NCI-H2196 (cell line): Measurements from ENCODE around the gene NRCAM.
A peak's percentile ranks its signal among the peaks of the same experiment; 100 is the strongest.
"Not testable (repeated sequence)": the region's sequence is repeated elsewhere in the genome, so short reads cannot be mapped to it uniquely, and the experiment has no call there.

ENCODE experiments used
- DNase-seq: peaks from one replicate; lab custom pipeline; 2025; ENCODE audit not compliant: unreplicated experiment; lab: John Stamatoyannopoulos, UW

NRCAM gene

GRCh38 chr7:108285003-108285368 is 171.2 kb downstream of the NRCAM start:
- DNase-seq, result no peak

GRCh38 chr7:108284349-108285002 is 171.8 kb downstream of the NRCAM start:
- no peak for DNase-seq

GRCh38 chr7:108283252-108283651 is 173.0 kb downstream of the NRCAM start:
- DNase-seq, result no peak

- no peak for DNase-seq
Observed at GRCh38 chr7:108282427-108282996, 173.7 kb downstream of the NRCAM start.

- peak; percentile 23 for DNase-seq
Observed at GRCh38 chr7:108280136-108280535, 176.1 kb downstream of the NRCAM start.

- DNase-seq, result no peak
Observed at GRCh38 chr7:108278776-108279175, 177.5 kb downstream of the NRCAM start.

GRCh38 chr7:108278281-108278680 is 178.0 kb downstream of the NRCAM start:
- no peak for DNase-seq

GRCh38 chr7:108274447-108274846 is 181.8 kb downstream of the NRCAM start:
- not testable (repeated sequence) for DNase-seq

- DNase-seq, result not testable (repeated sequence)
Observed at GRCh38 chr7:108272891-108273290, 183.3 kb downstream of the NRCAM start.

GRCh38 chr7:108270385-108271015 is 185.7 kb downstream of the NRCAM start:
- DNase-seq, result no peak

GRCh38 chr7:108268200-108268820 is 187.9 kb downstream of the NRCAM start:
- DNase-seq, result no peak

GRCh38 chr7:108267615-108268014 is 188.6 kb downstream of the NRCAM start:
- no peak for DNase-seq

GRCh38 chr7:108266491-108266890 is 189.7 kb downstream of the NRCAM start:
- no peak for DNase-seq

GRCh38 chr7:108266035-108266434 is 190.2 kb downstream of the NRCAM start:
- no peak for DNase-seq

- DNase-seq, result no peak
Observed at GRCh38 chr7:108265007-108265406, 191.2 kb downstream of the NRCAM start.

- DNase-seq, result peak; percentile 87
Observed at GRCh38 chr7:108263425-108263824, 192.8 kb downstream of the NRCAM start.

- DNase-seq, result no peak
Observed at GRCh38 chr7:108261560-108262255, 194.5 kb downstream of the NRCAM start.

GRCh38 chr7:108259447-108259846 is 196.8 kb downstream of the NRCAM start:
- DNase-seq, result not testable (repeated sequence)

GRCh38 chr7:108257954-108258353 is 198.3 kb downstream of the NRCAM start:
- DNase-seq, result no peak

GRCh38 chr7:108254259-108254658 is 202.0 kb downstream of the NRCAM start:
- peak; percentile 33 for DNase-seq

- DNase-seq, result peak; percentile 74
Observed at GRCh38 chr7:108253275-108254044, 202.8 kb downstream of the NRCAM start.
